ENCODE measurements around the gene ZNF639.
A peak's percentile ranks its signal among the peaks of the same experiment; 100 is the strongest.
"Not testable (repeated sequence)": the region's sequence is repeated elsewhere in the genome, so short reads cannot be mapped to it uniquely, and the experiment has no call there.

The ZNF639 gene

GRCh38 chr3:179322286-179323196 lies at the start of gene ZNF639:
Gene ZNF639 (plus strand): TSS chr3:179323031. CDS start chr3:179328294, 5,263 bp downstream.
- DNase-seq: peak; percentile 89

GRCh38 chr3:179274434-179274833 lies 48.4 kb upstream of the ZNF639 start:
- DNase-seq: not testable (repeated sequence)

- DNase-seq: no peak
These were observed 46.8 kb upstream of the ZNF639 start for GRCh38 chr3:179276001-179276400.

GRCh38 chr3:179276743-179277142 lies 46.1 kb upstream of the ZNF639 start:
- DNase-seq: no peak

- DNase-seq: no peak
These were observed 44.7 kb upstream of the ZNF639 start for GRCh38 chr3:179278151-179278550.

GRCh38 chr3:179278932-179279693 lies 43.7 kb upstream of the ZNF639 start:
- no peak for DNase-seq

- no peak for DNase-seq
These were observed 43.0 kb upstream of the ZNF639 start for GRCh38 chr3:179279837-179280236.

GRCh38 chr3:179281825-179282224 lies 41.0 kb upstream of the ZNF639 start:
- no peak for DNase-seq

GRCh38 chr3:179286331-179286730 lies 36.5 kb upstream of the ZNF639 start:
- no peak for DNase-seq

- DNase-seq: no peak
These were observed 34.0 kb upstream of the ZNF639 start for GRCh38 chr3:179288845-179289244.

GRCh38 chr3:179289295-179289694 lies 33.5 kb upstream of the ZNF639 start:
- DNase-seq: no peak

- no peak for DNase-seq
These were observed 30.4 kb upstream of the ZNF639 start for GRCh38 chr3:179292450-179292849.

- DNase-seq: no peak
These were observed 24.7 kb upstream of the ZNF639 start for GRCh38 chr3:179297971-179298725.

GRCh38 chr3:179299316-179299715 lies 23.5 kb upstream of the ZNF639 start:
- no peak for DNase-seq

GRCh38 chr3:179299999-179300613 lies 22.7 kb upstream of the ZNF639 start:
- DNase-seq: no peak

- no peak for DNase-seq
These were observed 21.2 kb upstream of the ZNF639 start for GRCh38 chr3:179301645-179302044.

GRCh38 chr3:179302111-179302510 lies 20.7 kb upstream of the ZNF639 start:
- DNase-seq: no peak

- DNase-seq: no peak
These were observed 18.2 kb upstream of the ZNF639 start for GRCh38 chr3:179304605-179305004.

GRCh38 chr3:179307362-179307761 lies 15.5 kb upstream of the ZNF639 start:
- not testable (repeated sequence) for DNase-seq

- no peak for DNase-seq
These were observed 14.8 kb upstream of the ZNF639 start for GRCh38 chr3:179308001-179308400.

GRCh38 chr3:179309225-179310078 lies 13.4 kb upstream of the ZNF639 start:
- DNase-seq: no peak

- no peak for DNase-seq
These were observed 4.0 kb upstream of the ZNF639 start for GRCh38 chr3:179318876-179319275.

Measured in NCI-H1092 treated with DMSO at 0.1 percent for 48 hours (cell line).